SH-SY5Y (cell line): ENCODE measurements around the gene PLA2G4D.

ENCODE experiments used
- GATA2 ChIP-seq: IDR thresholded peaks from 2 replicates; pipeline ENCODE4 v1.6.1; 2011; ENCODE audit warnings: mild to moderate bottlenecking, low read depth, low read length
- GATA3 ChIP-seq: IDR thresholded peaks from 2 replicates; pipeline ENCODE4 v1.6.1; 2011; ENCODE audit warnings: low read depth, mild to moderate bottlenecking, low read length, moderate library complexity

- TF ChIP-seq GATA2 = no peak
- TF ChIP-seq GATA3 = no peak
These were observed 4.0 kb downstream of the PLA2G4D start for GRCh38 chr15:42090370-42090769.
